HG03432 (cell line): ENCODE results near the gene PLAAT4.
"Not testable (repeated sequence)": the region's sequence is repeated elsewhere in the genome, so short reads cannot be mapped to it uniquely, and the experiment has no call there.

Experiments
- ATAC-seq: cut with Tn5 transposase; IDR thresholded peaks from one replicate; pipeline ENCODE4 v1.9.1; 2021; ENCODE audit warnings: mild to moderate bottlenecking, moderate library complexity; ENCODE audit not compliant: unreplicated experiment

Gene PLAAT4

GRCh38 chr11:63537293-63538101, 889 bp downstream of the PLAAT4 start:
- ATAC-seq: no peak

GRCh38 chr11:63542506-63542905, 5.9 kb downstream of the PLAAT4 start:
- ATAC-seq: not testable (repeated sequence)

GRCh38 chr11:63543711-63544110, 7.1 kb downstream of the PLAAT4 start:
- ATAC-seq: no peak

- ATAC-seq: no peak
These were observed 10.5 kb downstream of the PLAAT4 start for GRCh38 chr11:63547061-63547460.

- no peak for ATAC-seq
These were observed 11.6 kb downstream of the PLAAT4 start for GRCh38 chr11:63548178-63548577.

- ATAC-seq: no peak
These were observed 12.8 kb downstream of the PLAAT4 start for GRCh38 chr11:63549411-63549810.

- not testable (repeated sequence) for ATAC-seq
These were observed 13.6 kb downstream of the PLAAT4 start for GRCh38 chr11:63550156-63550700.

- no peak for ATAC-seq
These were observed 14.7 kb downstream of the PLAAT4 start for GRCh38 chr11:63551091-63551888.

- no peak for ATAC-seq
These were observed 15.3 kb downstream of the PLAAT4 start for GRCh38 chr11:63551889-63552266.

- ATAC-seq: no peak
These were observed 16.3 kb downstream of the PLAAT4 start for GRCh38 chr11:63552921-63553320.

- peak; percentile 81 for ATAC-seq
These were observed 17.2 kb downstream of the PLAAT4 start for GRCh38 chr11:63553759-63554158.

- no peak for ATAC-seq
These were observed 18.2 kb downstream of the PLAAT4 start for GRCh38 chr11:63554877-63555223.

GRCh38 chr11:63556404-63557013, 19.9 kb downstream of the PLAAT4 start:
- ATAC-seq: no peak

- ATAC-seq: no peak
These were observed 21.0 kb downstream of the PLAAT4 start for GRCh38 chr11:63557570-63557969.

- no peak for ATAC-seq
These were observed 22.0 kb downstream of the PLAAT4 start for GRCh38 chr11:63558459-63559157.

GRCh38 chr11:63560506-63561180, 24.0 kb downstream of the PLAAT4 start:
- ATAC-seq: no peak

- ATAC-seq: no peak
These were observed 26.8 kb downstream of the PLAAT4 start, which contains the start of gene PLAAT2 for GRCh38 chr11:63563201-63564055. TSS of gene PLAAT2 (minus strand) at chr11:63563379. CDS start at chr11:63563324, 55 bp downstream.

GRCh38 chr11:63564056-63564774, 27.6 kb downstream of the PLAAT4 start:
- peak; percentile 65 for ATAC-seq
